Measurements from ENCODE around the gene ERC1. TPM values are rescaled to one million over a fixed set of nuclear protein-coding genes. Genes with fewer than 3 reads are reported as not detected.
"Not testable (repeated sequence)": the region's sequence is repeated elsewhere in the genome, so short reads cannot be mapped to it uniquely, and the experiment has no call there.

The ERC1 gene
- total RNA-seq, 1 donor from 2014 or later: 56.5 TPM

GRCh38 chr12:1131811-1132224 is 140.8 kb downstream of the ERC1 start:
- H3K27ac ChIP-seq: no peak overlapping the region
- H3K27me3 ChIP-seq: no peaks in the 10 kb centered on the region
- no peak for TF ChIP-seq POLR2AphosphoS5 (IDR thresholded peaks at IDR 0.05; ENCODE audit: insufficient read depth in 1 of 2, low read depth in 1 of 2)
- TF ChIP-seq POLR2A (IDR thresholded peaks at IDR 0.05): no peak
- intact Hi-C loops (cut with DNase I): no loop called here
- no peak overlapping the region for H3K4me3 ChIP-seq
- no peaks in the 10 kb centered on the region for H3K4me1 ChIP-seq
- no peaks in the 10 kb centered on the region for H3K36me3 ChIP-seq
- H3K9me3 ChIP-seq: no peaks in the 10 kb centered on the region
- DNase-seq (ENCODE audit: extremely low spot score in 2 of 2): no peak

DNA sequence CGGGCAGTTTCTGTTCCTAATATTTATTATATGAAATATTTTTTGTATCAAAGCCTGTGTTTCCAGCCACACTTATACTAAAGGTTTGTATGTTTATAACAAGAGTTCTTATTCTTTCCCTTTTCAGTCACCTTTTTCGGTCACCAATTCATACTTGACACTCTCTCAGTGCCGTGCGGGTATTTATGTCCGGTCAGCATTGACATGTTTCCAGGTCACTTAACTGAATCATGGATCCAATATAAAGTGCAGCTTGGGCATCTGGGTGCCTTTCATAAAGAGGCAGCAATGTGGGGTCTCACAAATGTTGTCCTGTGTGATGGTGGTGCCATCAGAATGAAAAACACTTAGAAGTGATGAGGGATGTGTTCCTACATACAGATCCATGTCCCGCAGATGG is 141.3 kb downstream of the ERC1 start:
- Histone ChIP-seq H3K9me3 (no peaks in the 10 kb centered on the region), H3K27ac (no peak overlapping the region), H3K27me3 (no peaks in the 10 kb centered on the region), H3K36me3 (no peaks in the 10 kb centered on the region), H3K4me3 (no peak overlapping the region), H3K4me1 (no peaks in the 10 kb centered on the region)
- DNase-seq (ENCODE audit: extremely low spot score in 2 of 2): no peak
- intact Hi-C loops (cut with DNase I): no loop called here
- TF ChIP-seq, protein P1, sequence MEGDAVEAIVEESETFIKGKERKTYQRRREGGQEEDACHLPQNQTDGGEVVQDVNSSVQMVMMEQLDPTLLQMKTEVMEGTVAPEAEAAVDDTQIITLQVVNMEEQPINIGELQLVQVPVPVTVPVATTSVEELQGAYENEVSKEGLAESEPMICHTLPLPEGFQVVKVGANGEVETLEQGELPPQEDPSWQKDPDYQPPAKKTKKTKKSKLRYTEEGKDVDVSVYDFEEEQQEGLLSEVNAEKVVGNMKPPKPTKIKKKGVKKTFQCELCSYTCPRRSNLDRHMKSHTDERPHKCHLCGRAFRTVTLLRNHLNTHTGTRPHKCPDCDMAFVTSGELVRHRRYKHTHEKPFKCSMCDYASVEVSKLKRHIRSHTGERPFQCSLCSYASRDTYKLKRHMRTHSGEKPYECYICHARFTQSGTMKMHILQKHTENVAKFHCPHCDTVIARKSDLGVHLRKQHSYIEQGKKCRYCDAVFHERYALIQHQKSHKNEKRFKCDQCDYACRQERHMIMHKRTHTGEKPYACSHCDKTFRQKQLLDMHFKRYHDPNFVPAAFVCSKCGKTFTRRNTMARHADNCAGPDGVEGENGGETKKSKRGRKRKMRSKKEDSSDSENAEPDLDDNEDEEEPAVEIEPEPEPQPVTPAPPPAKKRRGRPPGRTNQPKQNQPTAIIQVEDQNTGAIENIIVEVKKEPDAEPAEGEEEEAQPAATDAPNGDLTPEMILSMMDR (IDR thresholded peaks at IDR 0.05): no peak
- TF ChIP-seq POLR2A (IDR thresholded peaks at IDR 0.05): no peak
- no peak for TF ChIP-seq POLR2AphosphoS5 (IDR thresholded peaks at IDR 0.05; ENCODE audit: insufficient read depth in 1 of 2, low read depth in 1 of 2)

DNA sequence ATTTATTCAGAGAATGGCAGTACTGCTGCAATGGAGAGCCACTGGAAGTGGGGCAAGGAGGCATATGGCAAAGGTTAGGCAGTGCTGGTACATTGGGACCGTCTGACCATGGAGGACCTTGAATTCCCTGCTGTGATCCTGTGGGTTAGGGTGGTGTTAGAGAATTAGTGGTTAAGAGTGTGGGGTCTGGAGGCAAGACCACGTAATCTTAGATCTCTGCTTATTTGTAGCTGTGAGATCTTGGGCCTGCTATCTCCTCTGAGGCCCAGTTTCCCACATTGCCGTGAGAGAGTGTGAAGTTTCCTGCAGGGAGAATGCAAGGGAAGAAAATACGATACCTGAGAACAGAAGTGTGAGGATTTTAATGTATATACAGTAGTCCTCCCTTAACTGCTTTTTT is 147.7 kb downstream of the ERC1 start:
- intact Hi-C loops (cut with DNase I): no loop called here
- H3K27ac ChIP-seq: no peak overlapping the region
- no peak for DNase-seq (ENCODE audit: extremely low spot score in 2 of 2)
- H3K4me3 ChIP-seq: no peak overlapping the region
- peaks cover 3 to 8% of the 10 kb centered on the region in 2 donors for H3K36me3 ChIP-seq
- no peaks in the 10 kb centered on the region for H3K4me1 ChIP-seq
- no peaks in the 10 kb centered on the region for H3K9me3 ChIP-seq
- H3K27me3 ChIP-seq: no peaks in the 10 kb centered on the region
- TF ChIP-seq, protein P1 (IDR thresholded peaks at IDR 0.05): no peak
- no peak for TF ChIP-seq POLR2AphosphoS5 (IDR thresholded peaks at IDR 0.05; ENCODE audit: insufficient read depth in 1 of 2, low read depth in 1 of 2)
- no peak for TF ChIP-seq POLR2A (IDR thresholded peaks at IDR 0.05)

- intact Hi-C loops (cut with DNase I); DNase-seq (ENCODE audit: extremely low spot score in 2 of 2); H3K27me3 ChIP-seq; H3K36me3 ChIP-seq; H3K27ac ChIP-seq; H3K4me1 ChIP-seq; H3K9me3 ChIP-seq; H3K4me3 ChIP-seq: not testable (repeated sequence)
Measured at GRCh38 chr12:1146758-1147157, 155.7 kb downstream of the ERC1 start.

- Histone ChIP-seq H3K36me3 (peaks cover 0 to 4% of the 10 kb centered on the region in 2 donors), H3K4me1 (no peaks in the 10 kb centered on the region), H3K27ac (no peak overlapping the region), H3K27me3 (no peaks in the 10 kb centered on the region), H3K4me3 (no peak overlapping the region), H3K9me3 (no peaks in the 10 kb centered on the region)
- intact Hi-C loops (cut with DNase I): no loop called here
- TF ChIP-seq, protein P1 (IDR thresholded peaks at IDR 0.05): no peak
- TF ChIP-seq POLR2AphosphoS5 (IDR thresholded peaks at IDR 0.05; ENCODE audit: insufficient read depth in 1 of 2, low read depth in 1 of 2) (no peak), POLR2A (IDR thresholded peaks at IDR 0.05) (no peak)
- no peak for DNase-seq (ENCODE audit: extremely low spot score in 2 of 2)
Measured at GRCh38 chr12:1147821-1148220, 156.8 kb downstream of the ERC1 start.

GRCh38 chr12:1157046-1157445 is 166.0 kb downstream of the ERC1 start:
- H3K4me3 ChIP-seq: no peak overlapping the region
- no peak for DNase-seq (ENCODE audit: extremely low spot score in 2 of 2)
- intact Hi-C loops (cut with DNase I): no loop called here
- no peak for TF ChIP-seq POLR2A (IDR thresholded peaks at IDR 0.05)
- H3K27me3 ChIP-seq: no peaks in the 10 kb centered on the region
- no peaks in the 10 kb centered on the region for H3K9me3 ChIP-seq
- H3K27ac ChIP-seq: no peak overlapping the region
- H3K4me1 ChIP-seq: no peaks in the 10 kb centered on the region
- H3K36me3 ChIP-seq: peaks cover 0 to 6% of the 10 kb centered on the region in 2 donors

GRCh38 chr12:1161197-1161596 is 170.2 kb downstream of the ERC1 start:
- TF ChIP-seq POLR2AphosphoS5 (IDR thresholded peaks at IDR 0.05; ENCODE audit: insufficient read depth in 1 of 2, low read depth in 1 of 2) (no peak), POLR2A (IDR thresholded peaks at IDR 0.05) (no peak)
- TF ChIP-seq, protein P1 (IDR thresholded peaks at IDR 0.05): no peak
- peaks cover 0 to 3% of the 10 kb centered on the region in 2 donors for H3K36me3 ChIP-seq
- intact Hi-C loops (cut with DNase I): no loop called here
- no peaks in the 10 kb centered on the region for H3K9me3 ChIP-seq
- no peaks in the 10 kb centered on the region for H3K27me3 ChIP-seq
- no peaks in the 10 kb centered on the region for H3K4me1 ChIP-seq
- no peak for DNase-seq (ENCODE audit: extremely low spot score in 2 of 2)
- no peak overlapping the region for H3K27ac ChIP-seq
- no peak overlapping the region for H3K4me3 ChIP-seq

All from vagina (tissue), 2 donors.